H1 (cell line): ENCODE measurements around the gene TTC34. TPM values are rescaled to one million over a fixed set of nuclear protein-coding genes. Genes with fewer than 3 reads are reported as not detected.

Source experiments
- RNF2 ChIP-seq: fragments of 200-900, 300-1000 bp; sonication (generic); IDR thresholded peaks from 2 replicates; pipeline ENCODE4 v1.7.1; 2016; ENCODE audit warnings: borderline replicate concordance, low read depth, mild to moderate bottlenecking, antibody characterized with exemption, low read length; ENCODE audit not compliant: poor library complexity, severe bottlenecking; ENCODE audit errors: missing control alignments
- polyA plus RNA-seq, 7 experiments: library from polyadenylated mRNA; depleted of rRNA in 3 of 7; stranded (reverse) in 5 of 7; unstranded in 2 of 7; fragments of >200 nt in 5 of 7; fragments of 200-250 nt in 2 of 7; gene quantifications; 1 replicate in 5 of 7; 2 replicates in 1 of 7; 4 replicates in 1 of 7; pipeline versions ENCODE4 v1.2.1 to v1.2.3, GENCODE V29; 2011 to 2013; ENCODE audit warnings: missing spikeins in 2 of 7, mixed read lengths in 2 of 7
- total RNA-seq: library from RNA; stranded (reverse); fragmentation: NEBNext Ultra II Directional; extraction: Animal tissue kit (Norgen Biotek cat#: 25700); gene quantifications from 2 replicates; pipeline ENCODE4 v1.2.1, GENCODE V29; 2021

TTC34 gene
- total and polyA plus RNA-seq, 2 of the 8 experiments (the other 6 are each of a cell fraction or from before 2014, with no cell fraction given), result 0.23 to 0.50 TPM

DNA sequence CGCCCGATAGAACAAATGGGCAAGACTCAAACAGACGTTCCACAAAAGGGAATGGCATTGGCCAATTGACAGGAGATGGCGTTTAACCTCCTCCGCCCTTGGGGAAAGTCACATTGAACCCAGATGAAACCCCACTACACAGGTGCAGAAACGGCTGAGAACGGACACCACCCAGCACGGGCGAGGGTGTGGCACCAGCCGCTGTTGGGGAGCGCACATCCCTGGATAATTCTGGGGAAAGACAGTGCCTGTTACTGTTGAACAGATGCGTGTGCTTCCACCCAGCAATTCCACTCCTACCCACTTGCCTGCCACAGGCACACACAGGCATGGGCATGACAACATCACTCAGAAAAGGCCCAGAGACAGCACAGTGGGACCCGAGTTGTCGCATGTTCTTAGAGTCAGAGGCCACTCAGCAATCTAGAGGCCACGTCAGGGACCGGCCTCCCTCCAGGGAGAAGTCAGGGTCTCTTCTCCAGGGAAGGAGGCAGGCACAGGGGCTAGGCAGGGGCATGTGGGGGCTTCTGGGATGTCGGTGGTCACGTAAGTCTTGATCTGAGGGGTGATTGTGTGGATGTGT lies 199.7 kb downstream of the TTC34 start (continued):
- TF ChIP-seq RNF2, result no peak
